ENCODE data around the gene AADACL2. TPM values are rescaled to one million over a fixed set of nuclear protein-coding genes. Genes with fewer than 3 reads are reported as not detected.

AADACL2 gene
- 0.01 TPM for polyA plus RNA-seq
- long read RNA-seq, donor 1 = 0 reads
- long read RNA-seq, donor 2 = 0 reads
- long read RNA-seq, donor 3 = 0 reads
- long read RNA-seq, donor 4 = 0 reads
- long read RNA-seq, donor 5 = 0 reads
- long read RNA-seq, donor 6 = 0 reads
- long read RNA-seq, donor 7 = 0 reads
- long read RNA-seq, donor 8 = 0 reads
- long read RNA-seq, donor 9 = 0 reads
- long read RNA-seq, donor 10 = 0 reads
- long read RNA-seq, donor 11 = 0 reads

DNA sequence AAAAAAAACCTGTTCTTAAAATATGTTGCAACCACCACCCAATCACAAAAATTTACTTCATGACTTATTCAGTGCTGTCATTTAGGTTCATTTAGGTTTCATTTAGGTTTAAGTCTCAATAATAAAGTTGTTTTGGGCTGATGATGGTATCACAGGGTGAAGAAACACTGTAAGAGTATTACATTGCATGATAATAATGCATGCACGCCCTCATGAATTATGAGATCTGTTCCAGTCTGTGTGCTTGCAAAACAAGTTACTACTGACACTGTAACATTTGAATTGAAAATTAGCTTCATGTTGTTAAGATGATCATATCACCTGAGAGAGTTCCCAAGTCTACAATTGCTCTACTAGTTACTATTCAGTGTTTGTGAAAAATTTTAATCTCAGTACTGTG lies at the start of gene AADACL2:
TSS of gene AADACL2 (plus strand) at position 315 of the 400 bp plus-strand sequence. CDS start 109 bp downstream, outside the sequence.
- Histone ChIP-seq H3K27ac (ENCODE audit: low read length) (no peak within 1 kb of the TSS), H3K36me3 (ENCODE audit: control insufficient read depth, insufficient read depth, low read length) (no peaks in the 10 kb centered on the region), H3K27me3 (ENCODE audit: control insufficient read depth, insufficient read depth, low read length) (no peaks in the 10 kb centered on the region), H3K4me3 (ENCODE audit: low read length) (no peak within 1 kb of the TSS), H3K4me1 (ENCODE audit: control insufficient read depth, insufficient read depth, low read length) (no peaks in the 10 kb centered on the region), H3K9me3 (ENCODE audit: control insufficient read depth, low read depth, low read length) (no peaks in the 10 kb centered on the region)
- no CpG with 5 or more reads among the region's 1 CpG for WGBS (ENCODE audit: insufficient coverage, low lambda C conversion rate)
- DNase-seq = no peak

- DNase-seq = no peak
- H3K4me1 ChIP-seq (ENCODE audit: control insufficient read depth, insufficient read depth, low read length) = no peaks in the 10 kb centered on the region
- no peak overlapping the region for H3K4me3 ChIP-seq (ENCODE audit: low read length)
- H3K9me3 ChIP-seq (ENCODE audit: control insufficient read depth, low read depth, low read length) = no peaks in the 10 kb centered on the region
- no peaks in the 10 kb centered on the region for H3K27me3 ChIP-seq (ENCODE audit: control insufficient read depth, insufficient read depth, low read length)
- no peak overlapping the region for H3K27ac ChIP-seq (ENCODE audit: low read length)
- H3K36me3 ChIP-seq (ENCODE audit: control insufficient read depth, insufficient read depth, low read length) = no peaks in the 10 kb centered on the region
These were observed 49.6 kb upstream of the AADACL2 start for GRCh38 chr3:151684094-151684493.

DNA sequence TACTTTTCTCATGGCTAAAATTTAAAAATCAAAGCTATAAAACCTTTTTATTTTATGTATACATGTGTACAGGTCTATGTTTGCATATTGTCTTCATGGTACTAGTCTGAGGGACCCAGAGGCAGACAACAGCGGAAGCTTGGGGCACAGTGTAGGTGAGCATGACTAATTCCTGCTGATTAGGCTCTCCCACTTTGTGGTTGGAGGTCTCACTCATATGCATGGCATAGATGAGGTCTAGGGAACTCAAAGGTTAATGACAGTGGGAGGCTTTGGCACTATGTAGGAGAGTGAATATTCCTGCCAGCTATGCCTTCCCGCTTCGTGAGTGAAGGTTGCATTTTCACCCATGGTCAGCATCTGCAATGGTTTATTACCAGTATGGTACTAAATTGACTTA lies 47.5 kb upstream of the AADACL2 start:
- DNase-seq = peak in 1 of 2 donors; percentile 21
- no peaks in the 10 kb centered on the region for H3K27me3 ChIP-seq (ENCODE audit: control insufficient read depth, insufficient read depth, low read length)
- WGBS (ENCODE audit: insufficient coverage, low lambda C conversion rate) = no CpG with 5 or more reads among the region's 3 CpGs

GRCh38 chr3:151687076-151687475 lies 46.7 kb upstream of the AADACL2 start:
- no peak overlapping the region for H3K4me3 ChIP-seq (ENCODE audit: low read length)
- H3K36me3 ChIP-seq (ENCODE audit: control insufficient read depth, insufficient read depth, low read length) = no peaks in the 10 kb centered on the region
- WGBS (ENCODE audit: insufficient coverage, low lambda C conversion rate) = no CpG with 5 or more reads among the region's 5 CpGs
- H3K9me3 ChIP-seq (ENCODE audit: control insufficient read depth, low read depth, low read length) = no peaks in the 10 kb centered on the region
- H3K27me3 ChIP-seq (ENCODE audit: control insufficient read depth, insufficient read depth, low read length) = no peaks in the 10 kb centered on the region
- no peak for DNase-seq
- H3K4me1 ChIP-seq (ENCODE audit: control insufficient read depth, insufficient read depth, low read length) = no peaks in the 10 kb centered on the region
- no peak overlapping the region for H3K27ac ChIP-seq (ENCODE audit: low read length)

More for the DNA sequence above, 47.5 kb upstream of the AADACL2 start:
- no peak overlapping the region for H3K27ac ChIP-seq (ENCODE audit: low read length)
- H3K4me3 ChIP-seq (ENCODE audit: low read length) = no peak overlapping the region
- H3K4me1 ChIP-seq (ENCODE audit: control insufficient read depth, insufficient read depth, low read length) = no peaks in the 10 kb centered on the region
- H3K36me3 ChIP-seq (ENCODE audit: control insufficient read depth, insufficient read depth, low read length) = no peaks in the 10 kb centered on the region
- H3K9me3 ChIP-seq (ENCODE audit: control insufficient read depth, low read depth, low read length) = no peaks in the 10 kb centered on the region

- no peak for DNase-seq
- 60% methylated on average over 1 of the region's 1 CpG for WGBS (ENCODE audit: insufficient coverage, low lambda C conversion rate)
- no peaks in the 10 kb centered on the region for H3K4me1 ChIP-seq (ENCODE audit: control insufficient read depth, insufficient read depth, low read length)
- H3K27ac ChIP-seq (ENCODE audit: low read length) = no peak overlapping the region
- no peaks in the 10 kb centered on the region for H3K36me3 ChIP-seq (ENCODE audit: control insufficient read depth, insufficient read depth, low read length)
- no peaks in the 10 kb centered on the region for H3K9me3 ChIP-seq (ENCODE audit: control insufficient read depth, low read depth, low read length)
- no peaks in the 10 kb centered on the region for H3K27me3 ChIP-seq (ENCODE audit: control insufficient read depth, insufficient read depth, low read length)
- no peak overlapping the region for H3K4me3 ChIP-seq (ENCODE audit: low read length)
These were observed 45.2 kb upstream of the AADACL2 start for GRCh38 chr3:151688571-151688970.

DNA sequence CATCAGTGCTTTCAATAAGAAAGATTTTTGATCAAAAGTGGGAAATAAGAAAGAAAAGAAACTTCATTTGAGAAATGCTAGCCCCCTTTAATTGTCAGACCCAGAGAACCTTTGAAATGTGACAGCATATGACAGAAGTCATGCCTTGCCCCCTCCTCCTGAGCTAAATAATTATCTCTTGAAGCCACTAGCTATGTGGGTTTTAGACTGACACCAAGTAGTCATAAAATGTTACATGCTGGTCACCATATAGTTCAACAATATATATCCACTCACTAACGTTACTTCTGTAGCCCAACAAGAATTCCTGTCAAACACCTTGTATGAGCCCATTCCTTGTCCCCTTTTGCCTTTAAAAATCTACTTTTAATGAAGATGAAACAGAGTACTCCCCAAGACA lies 43.1 kb upstream of the AADACL2 start:
- Histone ChIP-seq H3K9me3 (ENCODE audit: control insufficient read depth, low read depth, low read length) (no peaks in the 10 kb centered on the region), H3K36me3 (ENCODE audit: control insufficient read depth, insufficient read depth, low read length) (no peaks in the 10 kb centered on the region), H3K4me1 (ENCODE audit: control insufficient read depth, insufficient read depth, low read length) (no peaks in the 10 kb centered on the region), H3K27ac (ENCODE audit: low read length) (no peak overlapping the region), H3K27me3 (ENCODE audit: control insufficient read depth, insufficient read depth, low read length) (no peaks in the 10 kb centered on the region), H3K4me3 (ENCODE audit: low read length) (no peak overlapping the region)
- no peak for DNase-seq
- WGBS (ENCODE audit: insufficient coverage, low lambda C conversion rate) = no CpG with 5 or more reads among the region's 1 CpG

- no peaks in the 10 kb centered on the region for H3K9me3 ChIP-seq (ENCODE audit: control insufficient read depth, low read depth, low read length)
- H3K36me3 ChIP-seq (ENCODE audit: control insufficient read depth, insufficient read depth, low read length) = no peaks in the 10 kb centered on the region
- no peak overlapping the region for H3K27ac ChIP-seq (ENCODE audit: low read length)
- no peak for DNase-seq
- no peaks in the 10 kb centered on the region for H3K27me3 ChIP-seq (ENCODE audit: control insufficient read depth, insufficient read depth, low read length)
- no peaks in the 10 kb centered on the region for H3K4me1 ChIP-seq (ENCODE audit: control insufficient read depth, insufficient read depth, low read length)
- 77% methylated on average over 4 of the region's 5 CpGs for WGBS (ENCODE audit: insufficient coverage, low lambda C conversion rate)
- H3K4me3 ChIP-seq (ENCODE audit: low read length) = no peak overlapping the region
These were observed 36.2 kb upstream of the AADACL2 start for GRCh38 chr3:151697496-151697895.

DNA sequence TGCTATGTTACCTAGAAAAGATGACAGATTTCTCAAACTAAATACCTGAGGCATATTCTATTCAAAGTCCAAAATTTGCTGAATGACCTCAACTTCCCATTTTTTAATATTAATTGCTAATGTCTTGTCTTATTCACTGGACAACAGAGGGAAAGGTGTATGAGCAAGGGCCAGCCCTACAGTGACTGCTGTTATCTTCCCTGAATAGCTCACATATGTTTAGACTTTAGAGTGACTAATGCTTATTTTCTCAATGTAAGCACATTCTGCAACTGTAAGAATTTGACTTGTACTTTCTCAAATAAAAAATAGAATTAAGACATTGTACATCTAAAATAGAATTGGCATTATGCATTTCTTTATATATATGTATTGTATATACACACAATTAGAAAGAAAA lies 26.5 kb upstream of the AADACL2 start:
- Histone ChIP-seq H3K27me3 (ENCODE audit: control insufficient read depth, insufficient read depth, low read length) (no peaks in the 10 kb centered on the region), H3K36me3 (ENCODE audit: control insufficient read depth, insufficient read depth, low read length) (no peaks in the 10 kb centered on the region), H3K9me3 (ENCODE audit: control insufficient read depth, low read depth, low read length) (no peaks in the 10 kb centered on the region), H3K4me1 (ENCODE audit: control insufficient read depth, insufficient read depth, low read length) (no peaks in the 10 kb centered on the region), H3K27ac (ENCODE audit: low read length) (no peak overlapping the region), H3K4me3 (ENCODE audit: low read length) (no peak overlapping the region)
- DNase-seq = no peak

GRCh38 chr3:151708868-151709267 lies 24.9 kb upstream of the AADACL2 start:
- WGBS (ENCODE audit: insufficient coverage, low lambda C conversion rate) = no CpG with 5 or more reads among the region's 1 CpG
- no peaks in the 10 kb centered on the region for H3K4me1 ChIP-seq (ENCODE audit: control insufficient read depth, insufficient read depth, low read length)
- peaks cover 4% of the 10 kb centered on the region for H3K9me3 ChIP-seq (ENCODE audit: control insufficient read depth, low read depth, low read length)
- H3K36me3 ChIP-seq (ENCODE audit: control insufficient read depth, insufficient read depth, low read length) = no peaks in the 10 kb centered on the region
- H3K27ac ChIP-seq (ENCODE audit: low read length) = no peak overlapping the region
- DNase-seq = no peak
- no peak overlapping the region for H3K4me3 ChIP-seq (ENCODE audit: low read length)
- no peaks in the 10 kb centered on the region for H3K27me3 ChIP-seq (ENCODE audit: control insufficient read depth, insufficient read depth, low read length)

DNA sequence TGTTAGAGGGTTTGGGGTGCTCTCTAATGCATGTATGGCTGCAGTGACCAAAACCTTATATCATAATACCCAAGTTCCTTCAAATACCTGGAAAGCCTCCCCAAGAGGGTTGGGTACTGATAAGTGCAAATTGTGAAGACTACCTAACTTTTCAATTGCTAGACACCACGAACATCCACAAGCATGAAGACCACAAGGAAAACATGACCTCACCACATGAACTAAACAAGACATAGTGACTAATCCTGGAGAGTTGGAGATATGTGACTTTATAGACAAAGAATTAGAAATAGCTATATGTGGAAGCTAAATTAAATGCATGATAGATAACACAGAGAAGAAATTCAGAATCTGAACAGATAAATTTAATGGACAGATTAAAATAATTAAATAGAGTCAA lies 23.9 kb upstream of the AADACL2 start:
- Histone ChIP-seq H3K27ac (ENCODE audit: low read length) (no peak overlapping the region), H3K27me3 (ENCODE audit: control insufficient read depth, insufficient read depth, low read length) (no peaks in the 10 kb centered on the region), H3K4me1 (ENCODE audit: control insufficient read depth, insufficient read depth, low read length) (no peaks in the 10 kb centered on the region), H3K9me3 (ENCODE audit: control insufficient read depth, low read depth, low read length) (peaks cover 4% of the 10 kb centered on the region), H3K36me3 (ENCODE audit: control insufficient read depth, insufficient read depth, low read length) (no peaks in the 10 kb centered on the region), H3K4me3 (ENCODE audit: low read length) (no peak overlapping the region)
- WGBS (ENCODE audit: insufficient coverage, low lambda C conversion rate) = no CpG with 5 or more reads among the region's 1 CpG
- DNase-seq = no peak

DNA sequence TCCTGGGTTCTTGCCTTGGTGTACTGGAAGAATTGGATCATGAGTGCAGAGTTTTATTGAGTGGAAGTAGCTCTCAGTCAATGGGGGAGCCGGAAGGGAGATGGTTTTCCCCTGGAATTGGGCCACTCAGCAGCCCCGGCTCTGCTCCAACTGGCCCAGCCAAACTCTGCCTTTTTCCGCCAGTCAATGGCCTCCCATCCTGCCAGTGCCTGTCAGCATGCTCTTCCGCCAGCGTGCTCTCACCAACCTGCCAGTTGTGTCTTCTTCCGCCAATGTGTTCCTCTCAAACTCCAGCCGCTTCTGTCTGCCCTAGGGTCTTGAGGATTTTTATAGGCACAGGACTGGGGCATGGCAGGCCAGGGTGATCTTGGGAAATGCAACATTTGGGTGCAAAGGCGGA lies 12.4 kb upstream of the AADACL2 start:
- Histone ChIP-seq H3K27me3 (ENCODE audit: control insufficient read depth, insufficient read depth, low read length) (no peaks in the 10 kb centered on the region), H3K36me3 (ENCODE audit: control insufficient read depth, insufficient read depth, low read length) (no peaks in the 10 kb centered on the region), H3K4me1 (ENCODE audit: control insufficient read depth, insufficient read depth, low read length) (no peaks in the 10 kb centered on the region), H3K9me3 (ENCODE audit: control insufficient read depth, low read depth, low read length) (no peaks in the 10 kb centered on the region), H3K27ac (ENCODE audit: low read length) (no peak overlapping the region), H3K4me3 (ENCODE audit: low read length) (no peak overlapping the region)
- 83% methylated on average over 3 of the region's 8 CpGs for WGBS (ENCODE audit: insufficient coverage, low lambda C conversion rate)
- DNase-seq = no peak

All from large intestine (tissue), 12 donors.